ENCODE results near the gene TBC1D2B. TPM values are rescaled to one million over a fixed set of nuclear protein-coding genes. Genes with fewer than 3 reads are reported as not detected.

TBC1D2B gene
- total and polyA plus RNA-seq, 4 donors, result 8.4 to 119 (median 22.0) TPM

GRCh38 chr15:78048628-78048920 lies 28.9 kb downstream of the TBC1D2B start:
- Histone ChIP-seq H3K9me3 (ENCODE audit: control insufficient read depth in 4 of 4, low read length in 3 of 4) (no peaks in the 10 kb centered on the region), H3K9ac (ENCODE audit: low read depth in 1 of 2, low read length in 2 of 2) (no peak overlapping the region), H3K4me1 (ENCODE audit: control insufficient read depth in 4 of 4, insufficient read depth in 4 of 4, low read length in 3 of 4) (peaks cover 11 to 44% (median 19%) of the 10 kb centered on the region in 4 donors), H3K27me3 (ENCODE audit: control insufficient read depth in 4 of 4, insufficient read depth in 4 of 4, low read length in 3 of 4) (no peaks in the 10 kb centered on the region), H3K4me3 (ENCODE audit: low read depth in 1 of 3, low read length in 3 of 3) (no peak overlapping the region), H3K36me3 (ENCODE audit: control insufficient read depth in 4 of 4, insufficient read depth in 3 of 4, low read depth in 1 of 4, low read length in 3 of 4) (peaks cover 1 to 43% (median 10%) of the 10 kb centered on the region in 4 donors), H3K27ac (ENCODE audit: low read depth in 1 of 2, low read length in 2 of 2) (no peak overlapping the region)
- no peak for TF ChIP-seq NR2F2 (IDR thresholded peaks at IDR 0.05)
- TF ChIP-seq CTCF (IDR thresholded peaks at IDR 0.05; ENCODE audit: low read depth, low read length, missing input control), result no peak
- no peak for TF ChIP-seq MAX (IDR thresholded peaks at IDR 0.05)
- no peak for TF ChIP-seq HNF4A (conservative IDR thresholded peaks at IDR 0.05)
- no peak for TF ChIP-seq RXRA (IDR thresholded peaks at IDR 0.05)
- no peak for TF ChIP-seq FOXA2 (IDR thresholded peaks at IDR 0.05)
- no peak for TF ChIP-seq REST (IDR thresholded peaks at IDR 0.05)
- no peak for DNase-seq (ENCODE audit: low spot score)
- WGBS, result 84% methylated on average over 5 of the region's 5 CpGs

DNA sequence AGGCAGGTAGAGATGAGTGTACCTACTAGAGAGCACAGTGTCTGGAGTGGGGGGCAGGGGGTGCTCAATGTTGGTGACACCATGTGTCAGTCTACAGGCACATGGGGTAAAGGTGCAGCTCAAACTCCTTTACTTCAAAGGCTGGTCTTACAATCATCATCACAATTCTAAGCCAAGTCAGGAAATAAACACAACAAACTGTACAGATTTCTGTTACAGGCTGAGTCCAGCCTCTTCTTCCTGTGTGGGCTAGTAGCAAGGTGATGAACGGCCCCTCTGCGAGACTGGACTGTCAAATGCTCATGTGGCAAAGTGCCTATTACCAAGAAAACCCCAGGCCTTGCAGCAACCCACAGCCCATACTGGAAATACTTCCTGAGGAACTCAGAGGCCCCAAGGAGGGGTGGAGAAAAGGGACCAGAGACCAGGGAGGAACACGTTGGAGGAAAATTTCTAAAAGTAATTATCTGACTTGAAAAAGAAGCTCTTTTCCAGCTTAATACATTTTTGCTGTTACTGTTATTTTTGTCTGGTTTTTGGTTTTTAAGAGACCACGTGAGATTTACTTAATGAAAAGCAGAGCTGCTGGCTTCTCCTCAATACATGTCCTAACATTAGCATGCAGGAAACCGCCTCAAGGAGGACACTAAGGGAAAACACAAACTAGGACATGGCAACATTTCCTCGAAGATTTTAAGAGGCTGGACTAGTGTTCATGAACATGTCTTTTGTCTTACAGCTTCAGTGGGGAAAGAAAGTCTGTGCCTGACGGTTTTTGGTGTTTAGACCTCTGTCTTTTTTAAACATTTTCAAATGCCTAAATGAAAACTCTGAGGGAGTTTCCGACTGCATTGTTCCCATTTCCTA lies 29.5 kb downstream of the TBC1D2B start:
- no peak overlapping the region for H3K9ac ChIP-seq (ENCODE audit: low read depth in 1 of 2, low read length in 2 of 2)
- H3K4me3 ChIP-seq (ENCODE audit: low read depth in 1 of 3, low read length in 3 of 3), result no peak overlapping the region
- H3K36me3 ChIP-seq (ENCODE audit: control insufficient read depth in 4 of 4, insufficient read depth in 3 of 4, low read depth in 1 of 4, low read length in 3 of 4), result peaks cover 1 to 43% (median 11%) of the 10 kb centered on the region in 4 donors
- H3K27ac ChIP-seq (ENCODE audit: low read depth in 1 of 2, low read length in 2 of 2), result peak overlapping the region in 1 of 2 donors; percentile 5
- peaks cover 11 to 38% (median 14%) of the 10 kb centered on the region in 4 donors for H3K4me1 ChIP-seq (ENCODE audit: control insufficient read depth in 4 of 4, insufficient read depth in 4 of 4, low read length in 3 of 4)
- no peak for DNase-seq (ENCODE audit: low spot score)
- no peaks in the 10 kb centered on the region for H3K9me3 ChIP-seq (ENCODE audit: control insufficient read depth in 4 of 4, low read length in 3 of 4)
- H3K27me3 ChIP-seq (ENCODE audit: control insufficient read depth in 4 of 4, insufficient read depth in 4 of 4, low read length in 3 of 4), result no peaks in the 10 kb centered on the region
- 63% methylated on average over 8 of the region's 8 CpGs for WGBS
- TF ChIP-seq ZBTB33 (IDR thresholded peaks at IDR 0.05) (no peak), GABPA (IDR thresholded peaks at IDR 0.05 in 1 of 2, conservative IDR thresholded peaks at IDR 0.05 in 1 of 2) (no peak), TAF1 (conservative IDR thresholded peaks at IDR 0.05) (no peak), YY1 (IDR thresholded peaks at IDR 0.05) (no peak), JUND (IDR thresholded peaks at IDR 0.05) (no peak), FOXA2 (IDR thresholded peaks at IDR 0.05) (no peak), EGR1 (IDR thresholded peaks at IDR 0.05; ENCODE audit: low read depth in 2 of 2) (no peak)

Data from liver (tissue), 9 donors.